ENCODE results near the gene CGB3.

Gene CGB3

GRCh38 chr19:48991873-48992580, 32.1 kb downstream of the CGB3 start:
- in situ Hi-C loops (cut with HindIII; ENCODE audit: low pct_ligation_motif_present, low sequenced_read_pairs) = no loop called here
- Histone ChIP-seq H3K27ac (peak overlapping the region; percentile 65), H3K27me3 (replicated peaks) (no peaks in the 10 kb centered on the region), H3K36me3 (replicated peaks) (peaks cover 21% of the 10 kb centered on the region), H3K4me3 (ENCODE audit: low read depth, low read length) (peak overlapping the region; percentile 91)
- no peak for TF ChIP-seq CTCF (IDR thresholded peaks at IDR 0.05; ENCODE audit: low read depth, low read length, missing control alignments)
- DNase-seq = peak; percentile 77

- no peaks in the 10 kb centered on the region for H3K27me3 ChIP-seq (replicated peaks)
- DNase-seq = no peak
- peaks cover 28% of the 10 kb centered on the region for H3K36me3 ChIP-seq (replicated peaks)
- TF ChIP-seq CTCF (IDR thresholded peaks at IDR 0.05; ENCODE audit: low read depth, low read length, missing control alignments) = no peak
- in situ Hi-C loops (cut with HindIII; ENCODE audit: low pct_ligation_motif_present, low sequenced_read_pairs) = no loop called here
- no peak overlapping the region for H3K27ac ChIP-seq
- no peak overlapping the region for H3K4me3 ChIP-seq (ENCODE audit: low read depth, low read length)
These were observed 33.0 kb downstream of the CGB3 start for GRCh38 chr19:48991011-48991609.

GRCh38 chr19:48990400-48990799, 33.7 kb downstream of the CGB3 start:
- TF ChIP-seq CTCF (IDR thresholded peaks at IDR 0.05; ENCODE audit: low read depth, low read length, missing control alignments) = no peak
- DNase-seq = no peak
- H3K36me3 ChIP-seq (replicated peaks) = peaks cover 35% of the 10 kb centered on the region
- in situ Hi-C loops (cut with HindIII; ENCODE audit: low pct_ligation_motif_present, low sequenced_read_pairs) = no loop called here
- no peak overlapping the region for H3K27ac ChIP-seq
- H3K27me3 ChIP-seq (replicated peaks) = no peaks in the 10 kb centered on the region
- no peak overlapping the region for H3K4me3 ChIP-seq (ENCODE audit: low read depth, low read length)

GRCh38 chr19:48989701-48990291, 34.3 kb downstream of the CGB3 start:
- no peaks in the 10 kb centered on the region for H3K27me3 ChIP-seq (replicated peaks)
- no peak overlapping the region for H3K4me3 ChIP-seq (ENCODE audit: low read depth, low read length)
- in situ Hi-C loops (cut with HindIII; ENCODE audit: low pct_ligation_motif_present, low sequenced_read_pairs) = no loop called here
- H3K36me3 ChIP-seq (replicated peaks) = peaks cover 41% of the 10 kb centered on the region
- no peak overlapping the region for H3K27ac ChIP-seq
- DNase-seq = no peak
- TF ChIP-seq CTCF (IDR thresholded peaks at IDR 0.05; ENCODE audit: low read depth, low read length, missing control alignments) = no peak

GRCh38 chr19:48988860-48989259, 35.3 kb downstream of the CGB3 start:
- H3K27me3 ChIP-seq (replicated peaks) = no peaks in the 10 kb centered on the region
- in situ Hi-C loops (cut with HindIII; ENCODE audit: low pct_ligation_motif_present, low sequenced_read_pairs) = no loop called here
- TF ChIP-seq CTCF (IDR thresholded peaks at IDR 0.05; ENCODE audit: low read depth, low read length, missing control alignments) = no peak
- DNase-seq = no peak
- H3K4me3 ChIP-seq (ENCODE audit: low read depth, low read length) = no peak overlapping the region
- peaks cover 49% of the 10 kb centered on the region for H3K36me3 ChIP-seq (replicated peaks)
- H3K27ac ChIP-seq = no peak overlapping the region

All from brain microvascular endothelial cell (primary cell).